MCF 10A (cell line): ENCODE results near the gene DIO2. TPM values are rescaled to one million over a fixed set of nuclear protein-coding genes. Genes with fewer than 3 reads are reported as not detected.

Source experiments
- BruUV-seq: library from RNA; stranded (reverse); fragments of 400-500 nt; replicated peaks from 2 replicates; lab custom pipeline; 2021; lab: Mats Ljungman, UMichigan
- CTCF ChIA-PET: fragments of 300-600 bp; sonication (Branson Sonifier 250); formaldehyde crosslinking; extraction: SDS; loops from one replicate; lab custom pipeline; 2021; ENCODE audit warnings: antibody characterized with exemption, inconsistent platforms; lab: Yijun Ruan, JAX
- POLR2A ChIA-PET: fragments of 300-600, 350-650 bp; sonication (Branson Sonifier 250); formaldehyde crosslinking; extraction: SDS; loops from one replicate; lab custom pipeline; 2020; ENCODE audit warnings: antibody characterized with exemption, inconsistent platforms; lab: Yijun Ruan, JAX
- DNase-seq: peaks from one replicate; pipeline ENCODE4 v3.0.0-alpha.2; 2018; ENCODE audit not compliant: unreplicated experiment
- H3K27ac Mint-ChIP-seq: one replicate; pipeline ENCODE4 v1.8.0; 2022; ENCODE audit warnings: mild to moderate bottlenecking, low read depth, mixed read lengths; ENCODE audit not compliant: unreplicated experiment
- H3K27me3 Mint-ChIP-seq: one replicate; pipeline ENCODE4 v1.8.0; 2022; ENCODE audit warnings: mixed read lengths; ENCODE audit not compliant: insufficient read depth, unreplicated experiment
- H3K36me3 Mint-ChIP-seq: one replicate; pipeline ENCODE4 v1.8.0; 2022; ENCODE audit warnings: mild to moderate bottlenecking, moderate library complexity, mixed read lengths; ENCODE audit not compliant: insufficient read depth, unreplicated experiment
- H3K4me1 Mint-ChIP-seq: one replicate; pipeline ENCODE4 v1.8.0; 2022; ENCODE audit warnings: mixed read lengths; ENCODE audit not compliant: insufficient read depth, unreplicated experiment
- H3K4me3 Mint-ChIP-seq: one replicate; pipeline ENCODE4 v1.8.0; 2022; ENCODE audit warnings: mild to moderate bottlenecking, moderate library complexity, mixed read lengths; ENCODE audit not compliant: unreplicated experiment
- H3K9me3 Mint-ChIP-seq: one replicate; pipeline ENCODE4 v1.8.0; 2022; ENCODE audit warnings: mixed read lengths; ENCODE audit not compliant: unreplicated experiment
- CTCF ChIP-seq: fragments of 200-600 bp; IDR thresholded peaks from one replicate; pipeline ENCODE4 v1.8.0; 2022; ENCODE audit warnings: antibody characterized with exemption, mild to moderate bottlenecking; ENCODE audit not compliant: unreplicated experiment
- intact Hi-C: fragments of 100-400 bp; cut with micrococcal nuclease; formaldehyde crosslinking; loops from 2 replicates; pipeline ENCODE4 v1.14.1; 2022
- total RNA-seq: library from RNA; stranded (reverse); gene quantifications from 2 replicates; pipeline ENCODE4 v1.2.3, GENCODE V29; 2022

The DIO2 gene
- total RNA-seq, 1 experiment from 2014 or later, result 0.26 TPM

- POLR2A ChIA-PET, result interaction anchor here (0.7 kb wide), 1 partner anchor 681 kb away, joined by 3 read pairs; no protein-coding TSS in a partner anchor
- H3K36me3 Mint-ChIP-seq, result no peaks in the 10 kb centered on the region
- no peak for DNase-seq
- H3K9me3 Mint-ChIP-seq, result no peaks in the 10 kb centered on the region
- CTCF ChIA-PET, result interaction anchor here (0.6 kb wide), 1 partner anchor 459 kb away, joined by 4 read pairs; no protein-coding TSS in a partner anchor
- H3K27ac Mint-ChIP-seq, result no peak overlapping the region
- no peaks in the 10 kb centered on the region for H3K4me1 Mint-ChIP-seq
- TF ChIP-seq CTCF, result no peak
- intact Hi-C loops, result no loop called here
- H3K4me3 Mint-ChIP-seq, result no peak overlapping the region
- no peaks in the 10 kb centered on the region for H3K27me3 Mint-ChIP-seq
- BruUV-seq, result no TSS peak
These were observed 61.0 kb downstream of the DIO2 start for GRCh38 chr14:80150301-80150700.
